K562 (cell line): ENCODE data around the gene DUS3L. TPM values are rescaled to one million over a fixed set of nuclear protein-coding genes. Genes with fewer than 3 reads are reported as not detected.

ENCODE experiments used
- ATAC-seq: fragments of 200-7000 bp; cut with Tn5 transposase; 3 replicates; pipeline ENCODE4 v1.9.1; 2020; ENCODE audit warnings: moderate library complexity
- BruUV-seq: library from RNA; stranded (reverse); fragments of 400-500 nt; replicated peaks from 2 replicates; lab custom pipeline; 2021; lab: Mats Ljungman, UMichigan
- CTCF ChIA-PET: fragments of 300-600 bp; formaldehyde crosslinking; extraction: SDS; loops from one replicate; lab custom pipeline; 2021; ENCODE audit warnings: low intra/inter-chr PET ratio; lab: Yijun Ruan, JAX
- POLR2A ChIA-PET: fragments of 300-600, 350-650 bp; sonication (Branson Sonifier 250); formaldehyde crosslinking; extraction: SDS; loops from one replicate; lab custom pipeline; 2021; ENCODE audit warnings: antibody characterized with exemption, inconsistent platforms; lab: Yijun Ruan, JAX
- DNase-seq, 4 experiments: peaks; one replicate each; pipeline versions ENCODE4 v3.0.0 to v3.0.0-alpha.2; 2011 to 2018; ENCODE audit warnings: low spot score in 3 of 4, mixed read lengths in 3 of 4; ENCODE audit errors: extremely low read depth in 1 of 4
- FAIRE-seq: peaks from 2 replicates; lab custom pipeline; 2011; peaks lifted over from hg19 to GRCh38; lab: Jason Lieb, UNC
- H2AFZ ChIP-seq: 2 replicates; pipeline ENCODE4 v1.6.0; 2011; ENCODE audit warnings: low read depth, low read length, control low read depth, inconsistent platforms
- H3K27ac ChIP-seq: fragments of 200-600 bp; 3 replicates; pipeline ENCODE4 v1.8.0; 2011; ENCODE audit warnings: low read depth, mild to moderate bottlenecking, control low read depth, inconsistent platforms, low read length, moderate library complexity, mixed read lengths; ENCODE audit errors: extremely low read depth
- H3K27me3 ChIP-seq, 2 experiments: fragments of 300-600 bp in 1 of 2; 2 replicates in 1 of 2; 3 replicates in 1 of 2; pipeline versions ENCODE4 v1.6.0 to v1.8.0; 2011; ENCODE audit warnings: inconsistent platforms in 2 of 2, low read length in 2 of 2, mild to moderate bottlenecking in 1 of 2, mixed read lengths in 1 of 2, moderate library complexity in 1 of 2; ENCODE audit not compliant: control insufficient read depth in 2 of 2, insufficient read depth in 2 of 2
- H3K36me3 ChIP-seq: fragments of 300-600 bp; 3 replicates; pipeline ENCODE4 v1.8.0; 2011; ENCODE audit warnings: mild to moderate bottlenecking, low read length, inconsistent platforms; ENCODE audit not compliant: control insufficient read depth, insufficient read depth
- H3K4me1 ChIP-seq, 2 experiments: fragments of 200-600 bp in 1 of 2; replicated peaks in 1 of 2; 2 replicates in 1 of 2; 3 replicates in 1 of 2; pipeline versions ENCODE4 v1.5.1 to v1.8.0; 2011; ENCODE audit warnings: inconsistent platforms in 2 of 2, low read length in 2 of 2, mild to moderate bottlenecking in 1 of 2, mixed read lengths in 1 of 2, moderate library complexity in 1 of 2; ENCODE audit not compliant: control insufficient read depth in 2 of 2, insufficient read depth in 2 of 2
- H3K4me2 ChIP-seq: 2 replicates; pipeline ENCODE4 v1.6.1; 2011; ENCODE audit warnings: low read length, control low read depth, inconsistent platforms, mixed read lengths; ENCODE audit not compliant: insufficient read depth
- H3K4me3 ChIP-seq: fragments of 200-600 bp; sonication (generic), shearing (Covaris generic); 2 replicates; pipeline ENCODE4 v1.5.1; 2016; ENCODE audit warnings: control low read depth, inconsistent platforms
- H3K79me2 ChIP-seq: fragments of 200-600 bp; 3 replicates; pipeline ENCODE4 v1.8.0; 2011; ENCODE audit warnings: low read length, inconsistent platforms; ENCODE audit not compliant: control insufficient read depth, insufficient read depth
- H3K9ac ChIP-seq, 2 experiments: 2 replicates each; pipeline versions ENCODE4 v1.6.0 to v1.6.1; 2011; ENCODE audit warnings: low read depth in 2 of 2, low read length in 2 of 2, control low read depth in 1 of 2, inconsistent platforms in 1 of 2, mild to moderate bottlenecking in 1 of 2, mixed read lengths in 1 of 2; ENCODE audit not compliant: insufficient read depth in 1 of 2
- H3K9me1 ChIP-seq: one replicate; pipeline ENCODE4 v1.6.0; 2011; ENCODE audit warnings: inconsistent platforms, mild to moderate bottlenecking, low read length, moderate library complexity; ENCODE audit not compliant: control insufficient read depth, insufficient read depth
- H3K9me3 ChIP-seq: replicated peaks from 2 replicates; pipeline ENCODE4 v1.5.1; 2011; ENCODE audit warnings: low read depth, low read length, inconsistent platforms; ENCODE audit not compliant: control insufficient read depth, insufficient read depth
- H4K20me1 ChIP-seq: replicated peaks from 2 replicates; pipeline ENCODE4 v1.6.1; 2011; ENCODE audit warnings: low read length, inconsistent platforms, mixed read lengths; ENCODE audit not compliant: control insufficient read depth, insufficient read depth
- CREM ChIP-seq: IDR thresholded peaks from 2 replicates; pipeline ENCODE4 v1.6.1; 2014; ENCODE audit warnings: antibody characterized with exemption, low read depth
- EGR1 ChIP-seq: fragments of 450-650 bp; conservative IDR thresholded peaks from 2 replicates; pipeline ENCODE4 v1.6.1; 2017; ENCODE audit warnings: mild to moderate bottlenecking
- GTF3C2 ChIP-seq: IDR thresholded peaks from 3 replicates; pipeline ENCODE4 v1.6.1; 2011; ENCODE audit warnings: borderline replicate concordance, mild to moderate bottlenecking, moderate library complexity; ENCODE audit not compliant: insufficient read length; ENCODE audit errors: extremely low read depth
- LCOR ChIP-seq: sonication (generic); formaldehyde crosslinking; IDR thresholded peaks from 2 replicates; pipeline ENCODE4 v1.8.0; 2022; ENCODE audit warnings: mild to moderate bottlenecking, missing genetic modification reagents
- NCOA4 ChIP-seq: fragments of 450-650 bp; IDR thresholded peaks from 2 replicates; pipeline ENCODE4 v1.6.1; 2018; ENCODE audit warnings: mild to moderate bottlenecking; ENCODE audit not compliant: partially characterized antibody
- NFE2 ChIP-seq: IDR thresholded peaks from 2 replicates; pipeline ENCODE4 v1.6.1; 2014; ENCODE audit warnings: antibody characterized with exemption, low read depth
- POLR2A ChIP-seq: fragments of 450-650 bp; conservative IDR thresholded peaks from 2 replicates; pipeline ENCODE4 v1.6.1; 2016
- SAP30 ChIP-seq: fragments of 200-600 bp; sonication (generic); IDR thresholded peaks from 2 replicates; pipeline ENCODE4 v1.6.1; 2012; ENCODE audit warnings: borderline replicate concordance, low read depth, mild to moderate bottlenecking, moderate library complexity, low read length, control low read depth, inconsistent platforms; ENCODE audit not compliant: insufficient read depth, poor library complexity, severe bottlenecking
- SLC30A9 ChIP-seq: fragments of 250-450 bp; sonication (Bioruptor Pico); IDR thresholded peaks from 2 replicates; pipeline ENCODE4 v1.8.0; 2022; ENCODE audit warnings: mild to moderate bottlenecking, moderate library complexity
- STAT5A ChIP-seq: IDR thresholded peaks from 2 replicates; pipeline ENCODE4 v1.6.1; 2012; ENCODE audit warnings: low read length, inconsistent platforms, borderline replicate concordance
- ZBTB33 ChIP-seq: sonication (generic); formaldehyde crosslinking; IDR thresholded peaks from 2 replicates; pipeline ENCODE4 v1.8.1; 2023; ENCODE audit warnings: mild to moderate bottlenecking, missing genetic modification reagents
- ZBTB7A ChIP-seq: IDR thresholded peaks from 2 replicates; pipeline ENCODE4 v1.6.1; 2011; ENCODE audit warnings: low read depth, mild to moderate bottlenecking, low read length, moderate library complexity, borderline replicate concordance; ENCODE audit not compliant: control insufficient read depth
- ZC3H8 ChIP-seq: fragments of 450-650 bp; IDR thresholded peaks from 2 replicates; pipeline ENCODE4 v1.6.1; 2017
- ZFP91 ChIP-seq: sonication (generic); formaldehyde crosslinking; IDR thresholded peaks from 2 replicates; pipeline ENCODE4 v1.8.0; 2022; ENCODE audit warnings: mild to moderate bottlenecking, missing genetic modification reagents
- ZNF431 ChIP-seq: sonication (generic); formaldehyde crosslinking; IDR thresholded peaks from 2 replicates; pipeline ENCODE4 v1.8.0; 2022; ENCODE audit warnings: mild to moderate bottlenecking, missing genetic modification reagents
- WGBS: fragments of 100-300 bp; shearing (Covaris generic); methylation state at CpG from one replicate; pipeline ENCODE4 v1.1.6; 2016; ENCODE audit warnings: low coverage, mixed read lengths; ENCODE audit not compliant: insufficient coverage; ENCODE audit errors: missing lambda C conversion rate; 5-methylcytosine and 5-hydroxymethylcytosine counted together
- in situ Hi-C: fragments of 300-500 bp; cut with MboI; formaldehyde crosslinking; loops from 4 replicates; pipeline ENCODE4 v1.15.0; 2018; ENCODE audit warnings: inconsistent platforms, mixed read lengths
- intact Hi-C: fragments of 100-400 bp; cut with micrococcal nuclease; formaldehyde crosslinking; loops from 2 replicates; pipeline ENCODE4 v1.14.2; 2022
- polyA plus RNA-seq, 8 experiments: library from polyadenylated mRNA; depleted of rRNA in 4 of 8; stranded (reverse) in 5 of 8; unstranded in 3 of 8; fragments of >200 nt; fragmentation: Nextera tagmentation in 2 of 8; fragmentation: Illumina TruSeq in 1 of 8; extraction: Ambion mirVana in 2 of 8; extraction: Trizol in 1 of 8; gene quantifications; 2 replicates each; pipeline versions ENCODE4 v1.2.1 to v1.2.3, GENCODE V29; 2011 to 2014; ENCODE audit warnings: inconsistent platforms in 1 of 8, missing spikeins in 1 of 8
- total RNA-seq, 7 experiments: library from RNA; depleted of rRNA in 6 of 7; stranded (reverse); fragments of >200 nt in 6 of 7; fragmentation: Illumina TruSeq in 2 of 7; extraction: Trizol in 2 of 7; gene quantifications; 2 replicates each; pipeline versions ENCODE4 v1.2.1 to v1.2.3, GENCODE V29; 2011 to 2021; ENCODE audit warnings: low replicate concordance in 1 of 7

DUS3L gene
- total and polyA plus RNA-seq, 9 of the 15 experiments (the other 6 are each of a cell fraction or from before 2014, with no cell fraction given) = 1.7 to 102 (median 77.5) TPM

- Histone ChIP-seq H3K4me3 (peak overlapping the region; percentile 30; the same call in 1 of the 2 replicates), H3K27ac (peak overlapping the region; percentile 5; the same call in 2 of the 3 replicates), H3K9ac (peak overlapping the region; percentile 27 to 83; a peak in 2 of 4 replicates), H3K9me3 (no peaks in the 10 kb centered on the region), H3K4me2 (peak overlapping the region; percentile 61), H3K9me1 (no peaks in the 10 kb centered on the region), H2AFZ (peak overlapping the region; percentile 81), H3K79me2 (no peaks in the 10 kb centered on the region), H3K4me1 (peaks cover 34 to 76% of the 10 kb centered on the region in 2 experiments), H3K36me3 (no peaks in the 10 kb centered on the region), H4K20me1 (0 out of 2 replicates have a peak, but pooled peaks cover 7% of the 10 kb centered on the region), H3K27me3 (no peaks in the 10 kb centered on the region)
- peak; percentile 93 for ATAC-seq
- WGBS = 3% methylated on average over 39 of the region's 54 CpGs
- peak; percentile 90 for FAIRE-seq
- POLR2A ChIA-PET = interaction anchor here (0.6 to 1.6 kb wide), 11 partner anchors 10 to 112 kb away, joined by 3 to 8 read pairs (median 3); partner anchors contain the start of genes CATSPERD, DUS3L, LONP1 and NDUFA11
- BruUV-seq = no TSS peak
- peak; percentile 94 to 97 (median 96) for DNase-seq
- in situ Hi-C loops = loop anchor here (5.0 kb wide), 2 partner anchors 88 to 218 kb away; no protein-coding TSS in a partner anchor
- intact Hi-C loops = loop anchor here (1.0 to 10.0 kb wide), 4 partner anchors 19 to 218 kb away; no protein-coding TSS in a partner anchor
- CTCF ChIA-PET = interaction anchor here (0.6 to 4.2 kb wide), 8 partner anchors 19 to 913 kb away, joined by 3 to 48 read pairs (median 4); no protein-coding TSS in a partner anchor
- TF ChIP-seq ZFP91 (peak; percentile 63; the same call in 1 of the 2 replicates), ZNF431 (CRISPR knock-in tag) (peak; percentile 93), ZC3H8 (no peak), POLR2A (no peak), NCOA4 (no peak), STAT5A (no peak), LCOR (CRISPR knock-in tag) (peak; percentile 98), CREM (peak; percentile 67), GTF3C2 (peak; percentile 4), ZBTB7A (peak; percentile 96), NFE2 (no peak), SLC30A9 (no peak), EGR1 (peak; percentile 81), ZBTB33 (CRISPR knock-in tag) (peak; percentile 95), SAP30 (peak; percentile 6)
These were observed 13.0 kb upstream of the DUS3L start for GRCh38 chr19:5803752-5804515.
